HEK293 (cell line): ENCODE measurements around the gene FAM180A.

Source experiments
- CTCF ChIA-PET: fragments of 350-600 bp; formaldehyde crosslinking; extraction: SDS; loops from one replicate; lab custom pipeline; 2021; ENCODE audit warnings: antibody characterized with exemption; lab: Yijun Ruan, JAX
- POLR2A ChIA-PET: fragments of 300-600 bp; formaldehyde crosslinking; extraction: SDS; loops from one replicate; lab custom pipeline; 2020; ENCODE audit warnings: antibody characterized with exemption, inconsistent platforms; lab: Yijun Ruan, JAX
- H3K27ac ChIP-seq: fragments of 200-500 bp; sonication (Bioruptor generic); 2 replicates; pipeline ENCODE4 v1.5.1; 2014; ENCODE audit warnings: low read depth, low read length, control low read depth, inconsistent platforms; ENCODE audit errors: extremely low read depth
- H3K36me3 ChIP-seq, 2 experiments: fragments of 200-500 bp in 1 of 2; sonication (Bioruptor generic) in 1 of 2; 1 replicate in 1 of 2; 2 replicates in 1 of 2; pipeline ENCODE4 v1.5.1; 2014 to 2017; ENCODE audit warnings: inconsistent platforms in 2 of 2, low read length in 2 of 2; ENCODE audit not compliant: control insufficient read depth in 2 of 2, insufficient read depth in 1 of 2
- H3K4me1 ChIP-seq: fragments of 200-500 bp; sonication (Bioruptor generic); 2 replicates; pipeline ENCODE4 v1.5.1; 2014; ENCODE audit warnings: mild to moderate bottlenecking, low read length, inconsistent platforms; ENCODE audit not compliant: control insufficient read depth, insufficient read depth
- H3K4me3 ChIP-seq: 2 replicates; pipeline ENCODE4 v1.5.1; 2011; ENCODE audit warnings: low read depth, mild to moderate bottlenecking, control low read depth, low read length, moderate library complexity
- H3K9me3 ChIP-seq: fragments of 200-500 bp; sonication (Bioruptor generic); 2 replicates; pipeline ENCODE4 v1.5.1; 2014; ENCODE audit warnings: low read depth, low read length, inconsistent platforms; ENCODE audit not compliant: control insufficient read depth, insufficient read depth
- GFI1B ChIP-seq: fragments of 450-650 bp; formaldehyde crosslinking; IDR thresholded peaks from 2 replicates; pipeline ENCODE4 v1.5.1; 2016; ENCODE audit warnings: missing biosample characterization, missing genetic modification characterization
- HOXC10 ChIP-seq: sonication (generic); formaldehyde crosslinking; IDR thresholded peaks from 2 replicates; pipeline ENCODE4 v1.8.1; 2023; ENCODE audit warnings: mild to moderate bottlenecking, missing genetic modification reagents
- IKZF3 ChIP-seq: fragments of 450-650 bp; IDR thresholded peaks from 2 replicates; pipeline ENCODE4 v1.5.0; 2018; ENCODE audit warnings: missing biosample characterization, mild to moderate bottlenecking, missing genetic modification characterization, moderate library complexity
- INSM2 ChIP-seq: fragments of 450-650 bp; formaldehyde crosslinking; IDR thresholded peaks from 2 replicates; pipeline ENCODE4 v1.5.1; 2016; ENCODE audit warnings: missing biosample characterization, missing genetic modification characterization
- KLF7 ChIP-seq: fragments of 450-650 bp; formaldehyde crosslinking; IDR thresholded peaks from 2 replicates; pipeline ENCODE4 v1.5.1; 2016; ENCODE audit warnings: missing biosample characterization, missing genetic modification characterization, borderline replicate concordance
- SALL2 ChIP-seq: fragments of 450-650 bp; formaldehyde crosslinking; IDR thresholded peaks from 2 replicates; pipeline ENCODE4 v1.5.0; 2017; ENCODE audit warnings: missing biosample characterization, mild to moderate bottlenecking, missing genetic modification characterization, borderline replicate concordance
- ZBTB8A ChIP-seq: fragments of 450-650 bp; formaldehyde crosslinking; IDR thresholded peaks from 2 replicates; pipeline ENCODE4 v1.5.1; 2016; ENCODE audit warnings: missing biosample characterization, missing genetic modification characterization
- ZNF10 ChIP-seq: fragments of 450-650 bp; formaldehyde crosslinking; IDR thresholded peaks from 2 replicates; pipeline ENCODE4 v1.5.1; 2017; ENCODE audit warnings: missing biosample characterization, missing genetic modification characterization
- ZNF114 ChIP-seq: fragments of 450-650 bp; formaldehyde crosslinking; IDR thresholded peaks from 2 replicates; pipeline ENCODE4 v1.5.0; 2017; ENCODE audit warnings: missing biosample characterization, missing genetic modification characterization
- ZNF202 ChIP-seq: fragments of 450-650 bp; formaldehyde crosslinking; IDR thresholded peaks from 2 replicates; pipeline ENCODE4 v1.5.1; 2016; ENCODE audit warnings: missing biosample characterization, missing genetic modification characterization, borderline replicate concordance
- ZNF214 ChIP-seq: fragments of 450-650 bp; formaldehyde crosslinking; IDR thresholded peaks from 2 replicates; pipeline ENCODE4 v1.5.1; 2017; ENCODE audit warnings: missing biosample characterization, mild to moderate bottlenecking, missing genetic modification characterization, borderline replicate concordance
- ZNF266 ChIP-seq: fragments of 450-650 bp; formaldehyde crosslinking; IDR thresholded peaks from 2 replicates; pipeline ENCODE4 v1.5.1; 2016; ENCODE audit warnings: missing biosample characterization, missing genetic modification characterization, low read depth
- ZNF302 ChIP-seq: fragments of 450-650 bp; formaldehyde crosslinking; IDR thresholded peaks from 2 replicates; pipeline ENCODE4 v1.5.1; 2016; ENCODE audit warnings: missing biosample characterization, missing genetic modification characterization, low read depth
- ZNF335 ChIP-seq: fragments of 450-650 bp; formaldehyde crosslinking; conservative IDR thresholded peaks from 2 replicates; pipeline ENCODE4 v1.5.1; 2016; ENCODE audit warnings: missing biosample characterization, missing genetic modification characterization
- ZNF354C ChIP-seq: fragments of 450-650 bp; formaldehyde crosslinking; IDR thresholded peaks from 2 replicates; pipeline ENCODE4 v1.5.1; 2016; ENCODE audit warnings: missing biosample characterization, missing genetic modification characterization, low read depth, borderline replicate concordance
- ZNF473 ChIP-seq: fragments of 450-650 bp; formaldehyde crosslinking; IDR thresholded peaks from 2 replicates; pipeline ENCODE4 v1.5.1; 2017; ENCODE audit warnings: missing biosample characterization, missing genetic modification characterization
- ZNF514 ChIP-seq: fragments of 450-650 bp; formaldehyde crosslinking; IDR thresholded peaks from 2 replicates; pipeline ENCODE4 v1.5.1; 2016; ENCODE audit warnings: missing biosample characterization, missing genetic modification characterization
- ZNF548 ChIP-seq: fragments of 450-650 bp; formaldehyde crosslinking; IDR thresholded peaks from 2 replicates; pipeline ENCODE4 v1.5.1; 2016; ENCODE audit warnings: missing biosample characterization, missing genetic modification characterization
- ZNF623 ChIP-seq: fragments of 450-650 bp; formaldehyde crosslinking; IDR thresholded peaks from 2 replicates; pipeline ENCODE4 v1.5.1; 2016; ENCODE audit warnings: missing biosample characterization, missing genetic modification characterization
- ZNF660 ChIP-seq: fragments of 450-650 bp; IDR thresholded peaks from 2 replicates; pipeline ENCODE4 v1.5.1; 2018; ENCODE audit warnings: missing biosample characterization, mild to moderate bottlenecking, missing genetic modification characterization
- ZNF76 ChIP-seq: fragments of 450-650 bp; formaldehyde crosslinking; IDR thresholded peaks from 2 replicates; pipeline ENCODE4; 2016; ENCODE audit warnings: low read depth, missing biosample characterization, missing genetic modification characterization, borderline replicate concordance
- ZNF791 ChIP-seq: fragments of 450-650 bp; formaldehyde crosslinking; IDR thresholded peaks from 2 replicates; pipeline ENCODE4 v1.5.1; 2016; ENCODE audit warnings: missing biosample characterization, missing genetic modification characterization
- ZNF792 ChIP-seq: fragments of 450-650 bp; formaldehyde crosslinking; IDR thresholded peaks from 2 replicates; pipeline ENCODE4 v1.5.1; 2016; ENCODE audit warnings: missing biosample characterization, missing genetic modification characterization
- ZSCAN16 ChIP-seq: fragments of 450-650 bp; formaldehyde crosslinking; IDR thresholded peaks from 2 replicates; pipeline ENCODE4 v1.5.1; 2016; ENCODE audit warnings: missing biosample characterization, missing genetic modification characterization
- ZSCAN23 ChIP-seq: fragments of 450-650 bp; formaldehyde crosslinking; IDR thresholded peaks from 2 replicates; pipeline ENCODE4 v1.5.1; 2016; ENCODE audit warnings: missing biosample characterization, missing genetic modification characterization
- TF ChIP-seq, protein P1 (sequence below): fragments of 450-650 bp; formaldehyde crosslinking; IDR thresholded peaks from 2 replicates; pipeline ENCODE4 v1.5.1; 2016; ENCODE audit warnings: missing biosample characterization, missing genetic modification characterization
- TF ChIP-seq, protein P2 (sequence below): fragments of 450-650 bp; formaldehyde crosslinking; IDR thresholded peaks from 2 replicates; pipeline ENCODE4 v1.5.1; 2016; ENCODE audit warnings: missing biosample characterization, missing genetic modification characterization

The FAM180A gene

DNA sequence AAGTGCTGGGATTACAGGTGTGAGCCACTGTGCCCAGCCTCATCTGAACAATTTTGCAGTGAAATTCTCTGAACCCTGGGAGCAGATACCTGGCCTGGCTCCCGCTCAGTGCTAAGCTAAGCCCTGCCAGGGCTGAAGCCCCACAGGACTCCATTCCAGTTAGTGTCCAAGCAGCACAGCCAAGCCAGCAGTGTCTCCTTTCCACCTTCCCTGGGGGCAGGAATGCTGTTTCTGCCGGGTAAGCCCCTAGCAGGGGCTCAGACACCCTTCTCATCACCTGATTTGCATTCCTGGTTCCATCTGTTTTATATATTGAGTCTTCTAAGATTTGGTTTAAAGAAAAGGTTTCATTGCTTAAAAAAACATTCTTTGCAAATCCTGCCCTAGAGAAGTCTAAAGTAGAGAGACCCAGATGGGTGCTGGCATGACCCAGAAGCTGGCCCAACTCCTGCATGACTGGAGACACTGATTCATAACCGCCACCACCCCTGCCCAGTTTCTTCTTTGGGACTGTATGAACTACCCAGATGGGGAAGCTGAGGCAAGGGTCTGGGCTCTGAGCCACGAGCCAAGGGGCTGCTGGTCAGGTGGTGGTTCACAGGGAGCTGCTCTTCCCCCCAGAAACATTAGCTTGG lies 34.7 kb downstream of the FAM180A start:
- Histone ChIP-seq H3K4me3 (no peak overlapping the region), H3K4me1 (peaks cover 10% of the 10 kb centered on the region), H3K27ac (no peak overlapping the region; the same call in 1 of the 2 replicates), H3K36me3 (peaks cover 0 to 20% of the 10 kb centered on the region in 2 experiments; a peak in 1 of 3 replicates), H3K9me3 (no peaks in the 10 kb centered on the region)
- no peak for TF ChIP-seq SALL2 (tag by site-specific recombination)
- TF ChIP-seq ZNF514 (tag by site-specific recombination): no peak
- TF ChIP-seq ZNF791 (tag by site-specific recombination): no peak
- no peak for TF ChIP-seq GFI1B (tag by site-specific recombination)
- no peak for TF ChIP-seq ZNF214
- no peak for TF ChIP-seq ZNF302 (tag by site-specific recombination)
- TF ChIP-seq ZNF114 (tag by site-specific recombination): no peak
- TF ChIP-seq ZNF354C (tag by site-specific recombination): no peak
- no peak for TF ChIP-seq ZNF335 (tag by site-specific recombination)
- TF ChIP-seq, protein P1, sequence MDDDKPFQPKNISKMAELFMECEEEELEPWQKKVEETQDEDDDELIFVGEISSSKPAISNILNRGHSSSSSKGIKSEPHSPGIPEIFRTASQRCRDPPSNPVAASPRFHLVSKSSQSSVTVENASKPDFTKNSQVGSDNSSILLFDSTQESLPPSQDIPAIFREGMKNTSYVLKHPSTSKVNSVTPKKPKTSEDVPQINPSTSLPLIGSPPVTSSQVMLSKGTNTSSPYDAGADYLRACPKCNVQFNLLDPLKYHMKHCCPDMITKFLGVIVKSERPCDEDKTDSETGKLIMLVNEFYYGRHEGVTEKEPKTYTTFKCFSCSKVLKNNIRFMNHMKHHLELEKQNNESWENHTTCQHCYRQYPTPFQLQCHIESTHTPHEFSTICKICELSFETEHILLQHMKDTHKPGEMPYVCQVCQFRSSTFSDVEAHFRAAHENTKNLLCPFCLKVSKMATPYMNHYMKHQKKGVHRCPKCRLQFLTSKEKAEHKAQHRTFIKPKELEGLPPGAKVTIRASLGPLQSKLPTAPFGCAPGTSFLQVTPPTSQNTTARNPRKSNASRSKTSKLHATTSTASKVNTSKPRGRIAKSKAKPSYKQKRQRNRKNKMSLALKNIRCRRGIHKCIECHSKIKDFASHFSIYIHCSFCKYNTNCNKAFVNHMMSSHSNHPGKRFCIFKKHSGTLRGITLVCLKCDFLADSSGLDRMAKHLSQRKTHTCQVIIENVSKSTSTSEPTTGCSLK (tag by site-specific recombination): no peak
- TF ChIP-seq INSM2 (tag by site-specific recombination): no peak
- TF ChIP-seq ZBTB8A (tag by site-specific recombination): no peak
- TF ChIP-seq HOXC10 (CRISPR knock-in tag): no peak
- no peak for TF ChIP-seq ZNF76 (tag by site-specific recombination)
- no peak for TF ChIP-seq ZNF660 (tag by site-specific recombination)
- POLR2A ChIA-PET: no interaction called here
- CTCF ChIA-PET: interaction anchor here (1.4 to 5.0 kb wide), 5 partner anchors 9 to 40 kb away, joined by 3 to 58 read pairs (median 9); partner anchors contain the start of gene SLC13A4

- H3K9me3 ChIP-seq: no peaks in the 10 kb centered on the region
- H3K4me3 ChIP-seq: no peak overlapping the region
- H3K27ac ChIP-seq: no peak overlapping the region
- H3K4me1 ChIP-seq: peaks cover 10% of the 10 kb centered on the region
- ChIA-PET CTCF (interaction anchor here (0.7 to 5.0 kb wide), 7 partner anchors 9 to 39 kb away, joined by 3 to 58 read pairs (median 3); partner anchors contain the start of gene SLC13A4), POLR2A (no interaction called here)
- peaks cover 0 to 9% of the 10 kb centered on the region in 2 experiments; a peak in 1 of 3 replicates for H3K36me3 ChIP-seq
- TF ChIP-seq ZNF202 (tag by site-specific recombination) (no peak), ZNF10 (no peak), IKZF3 (tag by site-specific recombination) (no peak), ZSCAN23 (tag by site-specific recombination) (no peak), ZNF548 (tag by site-specific recombination) (no peak), ZNF302 (tag by site-specific recombination) (no peak), ZNF792 (no peak), HOXC10 (CRISPR knock-in tag) (no peak), ZNF114 (tag by site-specific recombination) (no peak), ZSCAN16 (tag by site-specific recombination) (no peak), ZNF473 (tag by site-specific recombination) (no peak), ZNF623 (tag by site-specific recombination) (no peak), KLF7 (tag by site-specific recombination) (no peak), ZNF266 (tag by site-specific recombination) (no peak), GFI1B (tag by site-specific recombination) (no peak)
- TF ChIP-seq, protein P2, sequence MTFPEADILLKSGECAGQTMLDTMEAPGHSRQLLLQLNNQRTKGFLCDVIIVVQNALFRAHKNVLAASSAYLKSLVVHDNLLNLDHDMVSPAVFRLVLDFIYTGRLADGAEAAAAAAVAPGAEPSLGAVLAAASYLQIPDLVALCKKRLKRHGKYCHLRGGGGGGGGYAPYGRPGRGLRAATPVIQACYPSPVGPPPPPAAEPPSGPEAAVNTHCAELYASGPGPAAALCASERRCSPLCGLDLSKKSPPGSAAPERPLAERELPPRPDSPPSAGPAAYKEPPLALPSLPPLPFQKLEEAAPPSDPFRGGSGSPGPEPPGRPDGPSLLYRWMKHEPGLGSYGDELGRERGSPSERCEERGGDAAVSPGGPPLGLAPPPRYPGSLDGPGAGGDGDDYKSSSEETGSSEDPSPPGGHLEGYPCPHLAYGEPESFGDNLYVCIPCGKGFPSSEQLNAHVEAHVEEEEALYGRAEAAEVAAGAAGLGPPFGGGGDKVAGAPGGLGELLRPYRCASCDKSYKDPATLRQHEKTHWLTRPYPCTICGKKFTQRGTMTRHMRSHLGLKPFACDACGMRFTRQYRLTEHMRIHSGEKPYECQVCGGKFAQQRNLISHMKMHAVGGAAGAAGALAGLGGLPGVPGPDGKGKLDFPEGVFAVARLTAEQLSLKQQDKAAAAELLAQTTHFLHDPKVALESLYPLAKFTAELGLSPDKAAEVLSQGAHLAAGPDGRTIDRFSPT (tag by site-specific recombination): no peak
Observed at GRCh38 chr7:135712796-135713195, 35.8 kb downstream of the FAM180A start.
